KMS-11 (cell line): ENCODE measurements around the gene C1orf122.

Experiments
- H2AFZ ChIP-seq: fragments of 200-600 bp; sonication (generic); 2 replicates; pipeline ENCODE4 v1.6.1; 2016; ENCODE audit warnings: antibody characterized with exemption, mixed run types, low read depth
- H3K27ac ChIP-seq: fragments of 200-600 bp; sonication (generic); 2 replicates; pipeline ENCODE4 v1.6.1; 2016; ENCODE audit warnings: mild to moderate bottlenecking, mixed run types
- H3K27me3 ChIP-seq: fragments of 200-600 bp; sonication (generic); 2 replicates; pipeline ENCODE4 v1.6.1; 2017; ENCODE audit warnings: mild to moderate bottlenecking, low read depth, mixed run types, moderate library complexity; ENCODE audit not compliant: insufficient read depth
- H3K36me3 ChIP-seq: fragments of 200-600 bp; sonication (generic); 2 replicates; pipeline ENCODE4 v1.6.1; 2017; ENCODE audit warnings: mild to moderate bottlenecking, mixed run types; ENCODE audit not compliant: insufficient read depth
- H3K4me1 ChIP-seq: fragments of 200-600 bp; sonication (generic); 2 replicates; pipeline ENCODE4 v1.6.1; 2016; ENCODE audit warnings: mild to moderate bottlenecking, low read depth, mixed run types; ENCODE audit not compliant: poor library complexity, severe bottlenecking
- H3K4me2 ChIP-seq: fragments of 200-600 bp; sonication (generic); 2 replicates; pipeline ENCODE4 v1.7.0; 2016; ENCODE audit warnings: mild to moderate bottlenecking, mixed run types
- H3K4me3 ChIP-seq: fragments of 200-600 bp; sonication (generic); IDR thresholded peaks from 2 replicates; pipeline ENCODE4 v1.6.1; 2017; ENCODE audit warnings: low read depth, low read length, mixed read lengths; ENCODE audit not compliant: insufficient read depth
- H3K79me2 ChIP-seq: fragments of 200-600 bp; sonication (generic); 2 replicates; pipeline ENCODE4 v1.6.1; 2016; ENCODE audit warnings: low read depth, mixed run types; ENCODE audit not compliant: insufficient read depth
- H3K9ac ChIP-seq: fragments of 200-600 bp; sonication (generic); 2 replicates; pipeline ENCODE4 v1.6.1; 2016; ENCODE audit warnings: mild to moderate bottlenecking, mixed run types
- H4K20me1 ChIP-seq: fragments of 200-600 bp; sonication (generic); 2 replicates; pipeline ENCODE4 v1.6.1; 2016; ENCODE audit warnings: mild to moderate bottlenecking, mixed run types; ENCODE audit not compliant: insufficient read depth
- CTCF ChIP-seq: fragments of 200-600 bp; sonication (generic); conservative IDR thresholded peaks from 2 replicates; pipeline ENCODE4 v1.6.1; 2017; ENCODE audit warnings: low read depth, mild to moderate bottlenecking, antibody characterized with exemption, low read length, moderate library complexity, mixed read lengths

The C1orf122 gene

GRCh38 chr1:37849480-37849879 lies 41.9 kb downstream of the C1orf122 start:
- Histone ChIP-seq H3K79me2 (peaks cover 38% of the 10 kb centered on the region; the same call in 1 of the 2 replicates), H4K20me1 (no peaks in the 10 kb centered on the region)

GRCh38 chr1:37850352-37850955 lies 42.9 kb downstream of the C1orf122 start:
- Histone ChIP-seq H3K36me3 (no peaks in the 10 kb centered on the region), H3K4me2 (no peak overlapping the region), H3K9ac (no peak overlapping the region), H2AFZ (no peak overlapping the region), H3K4me3 (no peak overlapping the region), H3K27ac (no peak overlapping the region), H3K27me3 (no peaks in the 10 kb centered on the region), H3K4me1 (peaks cover 20% of the 10 kb centered on the region), H3K79me2 (peaks cover 38% of the 10 kb centered on the region; the same call in 1 of the 2 replicates), H4K20me1 (no peaks in the 10 kb centered on the region)
- no peak for TF ChIP-seq CTCF

More at GRCh38 chr1:37849480-37849879, 41.9 kb downstream of the C1orf122 start:
- Histone ChIP-seq H3K27ac (no peak overlapping the region), H3K4me2 (no peak overlapping the region), H3K27me3 (no peaks in the 10 kb centered on the region), H3K4me1 (peaks cover 25% of the 10 kb centered on the region), H2AFZ (no peak overlapping the region), H3K9ac (no peak overlapping the region), H3K36me3 (no peaks in the 10 kb centered on the region), H3K4me3 (no peak overlapping the region)
- no peak for TF ChIP-seq CTCF

GRCh38 chr1:37851262-37851661 lies 43.7 kb downstream of the C1orf122 start:
- Histone ChIP-seq H3K4me1 (peaks cover 18% of the 10 kb centered on the region), H3K36me3 (no peaks in the 10 kb centered on the region)

GRCh38 chr1:37851782-37852210 lies 44.2 kb downstream of the C1orf122 start:
- Histone ChIP-seq H4K20me1 (no peaks in the 10 kb centered on the region), H3K36me3 (no peaks in the 10 kb centered on the region), H3K4me1 (peaks cover 13% of the 10 kb centered on the region), H3K9ac (no peak overlapping the region), H3K4me3 (no peak overlapping the region), H3K27ac (no peak overlapping the region), H3K27me3 (no peaks in the 10 kb centered on the region), H3K4me2 (no peak overlapping the region), H2AFZ (no peak overlapping the region), H3K79me2 (peaks cover 42% of the 10 kb centered on the region; the same call in 1 of the 2 replicates)
- no peak for TF ChIP-seq CTCF

More at GRCh38 chr1:37851262-37851661, 43.7 kb downstream of the C1orf122 start:
- Histone ChIP-seq H3K79me2 (peaks cover 38% of the 10 kb centered on the region; the same call in 1 of the 2 replicates), H2AFZ (no peak overlapping the region), H4K20me1 (no peaks in the 10 kb centered on the region), H3K4me2 (no peak overlapping the region), H3K4me3 (no peak overlapping the region), H3K9ac (no peak overlapping the region), H3K27ac (no peak overlapping the region), H3K27me3 (no peaks in the 10 kb centered on the region)
- TF ChIP-seq CTCF: no peak
